B cell (primary cell): ENCODE measurements around the gene AP1M1. TPM values are rescaled to one million over a fixed set of nuclear protein-coding genes. Genes with fewer than 3 reads are reported as not detected.

Source experiments
- ATAC-seq: fragments of 200-7000 bp; cut with Tn5 transposase; one replicate; pipeline ENCODE4 v1.10.0; 2021; ENCODE audit warnings: low read depth, mild to moderate bottlenecking, moderate number of reproducible peaks, moderate library complexity
- CTCF ChIA-PET: fragments of 350-600 bp; sonication (Branson Sonifier 250); formaldehyde crosslinking; loops from one replicate; lab custom pipeline; 2021; ENCODE audit warnings: antibody characterized with exemption, inconsistent platforms; lab: Charles Lee
- POLR2A ChIA-PET: fragments of 350-600 bp; sonication (Branson Sonifier 250); formaldehyde crosslinking; loops from one replicate; lab custom pipeline; 2021; ENCODE audit warnings: antibody characterized with exemption; lab: Charles Lee
- DNase-seq: peaks from one replicate; pipeline ENCODE4 v3.0.0; 2013
- H2AFZ ChIP-seq: 2 replicates; pipeline ENCODE4 v1.6.1; 2012; ENCODE audit warnings: mild to moderate bottlenecking, low read depth, low read length; ENCODE audit not compliant: insufficient read depth, poor library complexity, severe bottlenecking
- H3K27ac ChIP-seq, 2 donors: 1 replicate in 1 of 2; 2 replicates in 1 of 2; pipeline ENCODE4 v1.5.1; 2012 to 2013; ENCODE audit warnings: low read length in 2 of 2, mild to moderate bottlenecking in 2 of 2, moderate library complexity in 1 of 2
- H3K27me3 ChIP-seq, 4 experiments: fragments of 200-600 bp in 1 of 4; sonication (generic) in 1 of 4; replicated peaks in 1 of 4; 1 replicate in 2 of 4; 2 replicates in 2 of 4; pipeline versions ENCODE4 v1.6.1 to v1.7.0; 2013 to 2016; ENCODE audit warnings: low read length in 3 of 4, mild to moderate bottlenecking in 2 of 4, mixed read lengths in 1 of 4, moderate library complexity in 1 of 4; ENCODE audit not compliant: insufficient read depth in 4 of 4, control insufficient read depth in 3 of 4; ENCODE audit errors: control extremely low read depth in 1 of 4
- H3K36me3 ChIP-seq, 2 experiments: replicated peaks in 1 of 2; 1 replicate in 1 of 2; 2 replicates in 1 of 2; pipeline versions ENCODE4 v1.6.1 to v1.7.1; 2013; ENCODE audit warnings: low read length in 1 of 2; ENCODE audit not compliant: insufficient read depth in 2 of 2, control insufficient read depth in 1 of 2; ENCODE audit errors: control extremely low read depth in 1 of 2, extremely low read depth in 1 of 2
- H3K4me1 ChIP-seq, 2 donors: fragments of 200-600 bp in 1 of 2; sonication (generic) in 1 of 2; 1 replicate in 1 of 2; 2 replicates in 1 of 2; pipeline versions ENCODE4 v1.5.1 to v1.6.1; 2013 to 2017; ENCODE audit warnings: low read length in 2 of 2; ENCODE audit not compliant: control insufficient read depth in 2 of 2, insufficient read depth in 2 of 2
- H3K4me2 ChIP-seq: replicated peaks from 2 replicates; pipeline ENCODE3; 2012; ENCODE audit warnings: mild to moderate bottlenecking, low read depth, low read length; ENCODE audit not compliant: poor library complexity, severe bottlenecking
- H3K4me3 ChIP-seq, 5 experiments: fragments of 200-600 bp in 1 of 5; sonication (generic) in 1 of 5; 1 replicate in 3 of 5; 2 replicates in 2 of 5; pipeline versions ENCODE4 v1.5.1 to v1.7.0; 2011 to 2016; ENCODE audit warnings: low read length in 4 of 5, mild to moderate bottlenecking in 4 of 5, low read depth in 2 of 5, control low read depth in 1 of 5, moderate library complexity in 1 of 5; ENCODE audit not compliant: insufficient read depth in 1 of 5; ENCODE audit errors: control extremely low read depth in 1 of 5, extremely low read depth in 1 of 5
- H3K79me2 ChIP-seq: fragments of 200-600 bp; sonication (generic); one replicate; pipeline ENCODE4 v1.6.0; 2016; ENCODE audit warnings: low read length; ENCODE audit not compliant: control insufficient read depth, insufficient read depth
- H3K9ac ChIP-seq: fragments of 200-600 bp; sonication (generic); 2 replicates; pipeline ENCODE4 v1.6.1; 2017; ENCODE audit warnings: mild to moderate bottlenecking, low read length, moderate library complexity
- H3K9me3 ChIP-seq, 3 donors: one replicate each; pipeline versions ENCODE4 v1.6.1 to v1.7.1; 2013; ENCODE audit warnings: low read length in 2 of 3; ENCODE audit not compliant: control insufficient read depth in 2 of 3, insufficient read depth in 1 of 3; ENCODE audit errors: control extremely low read depth in 1 of 3
- H4K20me1 ChIP-seq: 2 replicates; pipeline ENCODE4 v1.6.0; 2012; ENCODE audit warnings: mild to moderate bottlenecking, low read length; ENCODE audit not compliant: insufficient read depth, control insufficient read depth, poor library complexity, severe bottlenecking
- H3K27ac Mint-ChIP-seq: one replicate; pipeline ENCODE4 v1.8.0; 2021; ENCODE audit warnings: mixed read lengths
- H3K27me3 Mint-ChIP-seq: one replicate; pipeline ENCODE4 v1.8.0; 2021; ENCODE audit warnings: mixed read lengths
- H3K4me1 Mint-ChIP-seq: one replicate; pipeline ENCODE4 v1.8.0; 2021; ENCODE audit warnings: mixed read lengths
- H3K4me3 Mint-ChIP-seq: one replicate; pipeline ENCODE4 v1.8.0; 2021; ENCODE audit warnings: mixed read lengths
- H3K9me3 Mint-ChIP-seq: one replicate; pipeline ENCODE4 v1.8.0; 2022; ENCODE audit warnings: mixed read lengths; ENCODE audit not compliant: insufficient read depth
- CTCF ChIP-seq: fragments of 200-600 bp; IDR thresholded peaks from one replicate; pipeline ENCODE4 v1.8.0; 2022; ENCODE audit warnings: antibody characterized with exemption, mild to moderate bottlenecking
- EZH2 ChIP-seq: IDR thresholded peaks from 2 replicates; pipeline ENCODE4 v1.6.1; 2012; ENCODE audit warnings: borderline replicate concordance, low read depth, mild to moderate bottlenecking, moderate library complexity, low read length; ENCODE audit not compliant: insufficient read depth, poor library complexity, severe bottlenecking
- WGBS: methylation state at CpG from one replicate; pipeline ENCODE4 v1.1.5; 2013; ENCODE audit warnings: missing lambda C conversion rate; ENCODE audit not compliant: insufficient coverage; 5-methylcytosine and 5-hydroxymethylcytosine counted together
- intact Hi-C: fragments of 100-400 bp; cut with micrococcal nuclease; formaldehyde crosslinking; loops from one replicate; pipeline ENCODE4 v1.10.0; 2022
- polyA plus RNA-seq: library from polyadenylated mRNA; depleted of rRNA; stranded (reverse); fragments of >200 nt; gene quantifications from 2 replicates; pipeline ENCODE4 v1.2.3, GENCODE V29; 2012
- total RNA-seq, 2 donors: library from RNA; stranded (reverse); fragments of 120-200 nt in 1 of 2; gene quantifications; 1 replicate in 1 of 2; 2 replicates in 1 of 2; pipeline versions ENCODE4 v1.2.3 to v1.2.4, GENCODE V29; 2013 to 2022

AP1M1 gene
- total and polyA plus RNA-seq, 2 donors (not counting 1 experiment from before 2014, with no cell fraction given) = 77.8 to 102 TPM

GRCh38 chr19:16213076-16213475 lies 15.4 kb downstream of the AP1M1 start:
- no peaks in the 10 kb centered on the region for H3K9me3 Mint-ChIP-seq
- no peak overlapping the region for H3K4me2 ChIP-seq
- CTCF ChIA-PET = no interaction called here
- DNase-seq (no peak), ATAC-seq (no peak)
- intact Hi-C loops = no loop called here
- H2AFZ ChIP-seq = no peak overlapping the region
- peaks cover 64% of the 10 kb centered on the region for H3K79me2 ChIP-seq
- H3K27ac ChIP-seq = no peak overlapping the region
- H4K20me1 ChIP-seq = peaks cover 7% of the 10 kb centered on the region
- H3K9me3 ChIP-seq = peaks cover 0 to under 1% (median 0%) of the 10 kb centered on the region in 3 donors
- no peak overlapping the region for H3K9ac ChIP-seq
- no peaks in the 10 kb centered on the region for H3K27me3 ChIP-seq
- H3K36me3 ChIP-seq = peaks cover 0 to 47% of the 10 kb centered on the region in 2 experiments
- TF ChIP-seq CTCF (no peak), EZH2 (no peak)
- POLR2A ChIA-PET = no interaction called here
- H3K4me3 ChIP-seq = no peak overlapping the region
- no peak overlapping the region for H3K27ac Mint-ChIP-seq
- H3K4me1 ChIP-seq = peaks cover 6 to 17% of the 10 kb centered on the region in 2 donors
- H3K4me1 Mint-ChIP-seq = peaks cover 18% of the 10 kb centered on the region
- no peaks in the 10 kb centered on the region for H3K27me3 Mint-ChIP-seq
- H3K4me3 Mint-ChIP-seq = no peak overlapping the region

GRCh38 chr19:16216744-16217670 lies 19.3 kb downstream of the AP1M1 start:
- no peak for DNase-seq
- ATAC-seq = no peak
- CTCF ChIA-PET = no interaction called here
- Histone ChIP-seq H2AFZ (no peak overlapping the region), H3K4me1 (peaks cover 14 to 30% of the 10 kb centered on the region in 2 donors), H3K9ac (no peak overlapping the region), H4K20me1 (peaks cover 7% of the 10 kb centered on the region), H3K4me3 (no peak overlapping the region), H3K27ac (peak overlapping the region; percentile 61 to 73), H3K79me2 (peaks cover 49% of the 10 kb centered on the region), H3K9me3 (peaks cover 0 to 24% (median 19%) of the 10 kb centered on the region in 3 donors), H3K27me3 (no peaks in the 10 kb centered on the region), H3K4me2 (peak overlapping the region; percentile 36), H3K36me3 (peaks cover 0 to 45% of the 10 kb centered on the region in 2 experiments)
- peak overlapping the region; percentile 60 for H3K27ac Mint-ChIP-seq
- no peak overlapping the region for H3K4me3 Mint-ChIP-seq
- POLR2A ChIA-PET = interaction anchor here (0.6 kb wide), 1 partner anchor 22 kb away, joined by 5 read pairs; no protein-coding TSS in a partner anchor
- peaks cover 2% of the 10 kb centered on the region for H3K9me3 Mint-ChIP-seq
- H3K4me1 Mint-ChIP-seq = peaks cover 34% of the 10 kb centered on the region
- intact Hi-C loops = no loop called here
- no peaks in the 10 kb centered on the region for H3K27me3 Mint-ChIP-seq
- TF ChIP-seq CTCF (no peak), EZH2 (no peak)
- 81% methylated on average over 13 of the region's 13 CpGs for WGBS
